ENCODE results near the gene PIGR. TPM values are rescaled to one million over a fixed set of nuclear protein-coding genes. Genes with fewer than 3 reads are reported as not detected.
A peak's percentile ranks its signal among the peaks of the same experiment; 100 is the strongest.

Gene PIGR
- total and polyA plus RNA-seq, 9 of the 15 experiments (the other 6 are each of a cell fraction or from before 2014, with no cell fraction given): 0.01 to 1.5 (median 0.03) TPM; not detected in 4

- Histone ChIP-seq H3K4me1 (replicated peaks in 1 of 2; ENCODE audit: control insufficient read depth in 2 of 2, insufficient read depth in 2 of 2, low read length in 2 of 2) (no peaks in the 10 kb centered on the region), H3K79me2 (ENCODE audit: control insufficient read depth, insufficient read depth, low read length) (no peaks in the 10 kb centered on the region), H3K36me3 (ENCODE audit: control insufficient read depth, insufficient read depth, low read length) (no peaks in the 10 kb centered on the region), H3K9ac (ENCODE audit: insufficient read depth in 1 of 2, low read depth in 2 of 2, low read length in 2 of 2) (no peak overlapping the region), H4K20me1 (replicated peaks; ENCODE audit: control insufficient read depth, insufficient read depth, low read length) (0 out of 2 replicates have a peak, but pooled peaks cover 3% of the 10 kb centered on the region), H2AFZ (ENCODE audit: low read depth, low read length) (no peak overlapping the region), H3K4me3 (no peak overlapping the region), H3K27ac (ENCODE audit: extremely low read depth, low read depth, low read length) (no peak overlapping the region), H3K9me3 (replicated peaks; ENCODE audit: control insufficient read depth, insufficient read depth, low read depth, low read length) (no peaks in the 10 kb centered on the region), H3K27me3 (ENCODE audit: control insufficient read depth in 2 of 2, insufficient read depth in 2 of 2, low read length in 2 of 2) (peaks cover 34 to 45% of the 10 kb centered on the region in 2 experiments), H3K9me1 (ENCODE audit: control insufficient read depth, insufficient read depth, low read length) (no peaks in the 10 kb centered on the region), H3K4me2 (ENCODE audit: insufficient read depth, low read length) (no peak overlapping the region)
- TF ChIP-seq, protein P1, sequence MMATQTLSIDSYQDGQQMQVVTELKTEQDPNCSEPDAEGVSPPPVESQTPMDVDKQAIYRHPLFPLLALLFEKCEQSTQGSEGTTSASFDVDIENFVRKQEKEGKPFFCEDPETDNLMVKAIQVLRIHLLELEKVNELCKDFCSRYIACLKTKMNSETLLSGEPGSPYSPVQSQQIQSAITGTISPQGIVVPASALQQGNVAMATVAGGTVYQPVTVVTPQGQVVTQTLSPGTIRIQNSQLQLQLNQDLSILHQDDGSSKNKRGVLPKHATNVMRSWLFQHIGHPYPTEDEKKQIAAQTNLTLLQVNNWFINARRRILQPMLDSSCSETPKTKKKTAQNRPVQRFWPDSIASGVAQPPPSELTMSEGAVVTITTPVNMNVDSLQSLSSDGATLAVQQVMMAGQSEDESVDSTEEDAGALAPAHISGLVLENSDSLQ (IDR thresholded peaks at IDR 0.05): peak; percentile 34; the same call in 1 of the 2 replicates
- TF ChIP-seq ZNF431 (CRISPR knock-in tag; IDR thresholded peaks at IDR 0.05): no peak
- CTCF ChIA-PET (ENCODE audit: low intra/inter-chr PET ratio): interaction anchor here (0.5 to 0.6 kb wide), 3 partner anchors 169 to 881 kb away, joined by 3 to 5 read pairs (median 4); no protein-coding TSS in a partner anchor
- POLR2A ChIA-PET: interaction anchor here (0.6 kb wide), 3 partner anchors 9 to 191 kb away, joined by 3 to 4 read pairs (median 4); no protein-coding TSS in a partner anchor
- in situ Hi-C loops (cut with MboI): loop anchor here (25.0 kb wide), 1 partner anchor 304 kb away; the partner anchor contains the start of gene EIF2D
- DNase-seq (ENCODE audit: extremely low read depth in 1 of 4, low spot score in 3 of 4) (no peak), FAIRE-seq (no peak), ATAC-seq (no peak)
- BruUV-seq (replicated peaks): no TSS peak
- intact Hi-C loops (cut with micrococcal nuclease): no loop called here
- WGBS (ENCODE audit: insufficient coverage, low coverage, missing lambda C conversion rate): 3% methylated on average over 8 of the region's 8 CpGs
These were observed 30.1 kb downstream of the PIGR start for GRCh38 chr1:206916000-206916709.
